NOMO-1 (cell line): ENCODE data around the gene SORL1.
A peak's percentile ranks its signal among the peaks of the same experiment; 100 is the strongest.
"Not testable (repeated sequence)": the region's sequence is repeated elsewhere in the genome, so short reads cannot be mapped to it uniquely, and the experiment has no call there.

Experiments
- DNase-seq, 2 experiments: peaks; one replicate each; lab custom pipeline; 2025; ENCODE audit not compliant: unreplicated experiment in 2 of 2; lab: John Stamatoyannopoulos, UW

Gene SORL1

GRCh38 chr11:121556937-121557336 lies 104.8 kb downstream of the SORL1 start:
- no peak for DNase-seq

DNA sequence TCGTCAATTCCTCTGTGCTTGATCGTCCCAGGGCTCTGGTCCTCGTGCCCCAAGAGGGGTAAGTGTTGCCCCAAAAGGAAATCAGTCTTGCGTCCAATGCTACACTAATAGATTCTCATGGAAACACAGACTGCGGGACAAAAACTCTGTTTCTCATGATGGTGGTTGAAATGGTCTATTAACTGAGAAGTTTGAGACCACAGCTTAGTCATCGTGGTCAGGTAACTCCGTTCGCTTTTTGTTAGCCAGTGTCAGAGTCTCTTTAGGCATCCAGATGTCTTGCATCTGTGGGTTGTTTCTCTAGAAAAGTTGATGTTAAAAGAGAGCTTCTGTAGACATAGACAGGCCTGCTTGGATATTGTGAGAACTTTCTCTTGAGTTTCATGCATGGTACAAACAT lies 105.2 kb downstream of the SORL1 start:
- peak in 1 of 2 experiments; percentile 36 for DNase-seq

DNA sequence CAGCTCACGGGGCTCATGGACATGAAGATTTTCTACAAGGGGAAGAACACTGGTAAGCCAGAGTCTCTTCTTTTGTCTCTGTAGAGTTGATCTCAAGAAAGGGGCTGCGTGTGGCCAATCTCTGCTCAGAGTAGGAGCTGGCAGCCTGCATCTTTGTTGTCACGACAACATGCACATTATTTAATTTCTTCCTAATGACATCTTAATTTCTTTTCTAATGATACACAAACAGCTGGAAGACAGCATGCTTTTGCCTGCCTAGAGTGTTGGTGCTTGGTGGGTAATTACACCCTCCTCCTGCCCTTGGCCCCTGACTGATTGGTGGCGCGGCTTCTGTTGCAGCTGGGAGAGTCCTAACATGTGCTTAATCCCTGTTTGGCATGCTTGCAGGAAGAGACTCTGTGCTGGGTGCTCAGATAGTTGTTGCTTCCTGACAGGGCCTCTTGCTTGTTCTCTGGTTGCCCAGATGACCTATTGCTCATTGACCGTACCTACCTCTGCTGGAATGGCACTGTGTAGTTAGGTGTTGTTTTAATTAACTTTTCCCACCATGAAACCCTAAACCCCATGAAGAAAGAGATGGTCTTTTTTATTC lies 107.6 kb downstream of the SORL1 start:
- no peak for DNase-seq

- no peak for DNase-seq
Measured at GRCh38 chr11:121560236-121560635, 108.1 kb downstream of the SORL1 start.

- DNase-seq: no peak
Measured at GRCh38 chr11:121561240-121561639, 109.1 kb downstream of the SORL1 start.

DNA sequence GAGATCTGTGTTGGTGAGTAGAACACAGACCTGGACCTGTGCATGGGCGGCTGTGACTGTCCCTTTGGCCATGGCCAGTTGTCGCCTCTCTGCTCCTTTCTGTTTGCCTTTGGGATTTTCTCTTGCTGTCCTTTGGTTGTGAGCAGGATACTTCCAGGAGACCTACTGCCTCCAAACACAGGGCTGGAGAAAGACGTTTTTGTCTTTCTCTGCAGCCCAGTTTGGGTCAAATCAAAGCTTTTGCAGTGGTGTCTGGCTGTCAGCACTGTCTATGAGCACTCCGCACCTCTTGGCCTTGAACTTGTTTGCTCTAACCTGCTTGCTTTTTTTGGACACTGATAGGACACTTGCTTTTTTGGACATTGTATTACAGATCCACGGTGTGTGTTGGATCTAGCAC lies 109.6 kb downstream of the SORL1 start:
- DNase-seq: no peak

DNA sequence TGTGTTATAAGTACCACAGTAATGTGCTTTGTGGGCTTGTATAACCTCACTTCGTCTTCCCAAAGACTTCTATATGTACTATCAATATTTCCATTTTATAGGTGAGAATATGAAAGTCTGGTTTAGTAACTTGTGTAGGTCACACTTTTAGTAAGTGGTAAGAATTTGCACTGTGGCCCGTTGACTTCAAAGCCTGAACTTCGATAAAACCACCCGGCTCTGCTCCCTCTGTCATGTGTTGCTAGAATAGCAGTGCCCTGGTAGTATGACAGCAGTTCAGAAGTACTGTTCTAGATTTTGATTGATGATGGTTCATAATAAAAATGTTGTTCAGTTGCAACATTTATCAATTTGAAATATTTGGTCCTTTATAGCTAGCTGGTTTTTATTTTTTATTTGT lies 110.9 kb downstream of the SORL1 start:
- no peak for DNase-seq

DNA sequence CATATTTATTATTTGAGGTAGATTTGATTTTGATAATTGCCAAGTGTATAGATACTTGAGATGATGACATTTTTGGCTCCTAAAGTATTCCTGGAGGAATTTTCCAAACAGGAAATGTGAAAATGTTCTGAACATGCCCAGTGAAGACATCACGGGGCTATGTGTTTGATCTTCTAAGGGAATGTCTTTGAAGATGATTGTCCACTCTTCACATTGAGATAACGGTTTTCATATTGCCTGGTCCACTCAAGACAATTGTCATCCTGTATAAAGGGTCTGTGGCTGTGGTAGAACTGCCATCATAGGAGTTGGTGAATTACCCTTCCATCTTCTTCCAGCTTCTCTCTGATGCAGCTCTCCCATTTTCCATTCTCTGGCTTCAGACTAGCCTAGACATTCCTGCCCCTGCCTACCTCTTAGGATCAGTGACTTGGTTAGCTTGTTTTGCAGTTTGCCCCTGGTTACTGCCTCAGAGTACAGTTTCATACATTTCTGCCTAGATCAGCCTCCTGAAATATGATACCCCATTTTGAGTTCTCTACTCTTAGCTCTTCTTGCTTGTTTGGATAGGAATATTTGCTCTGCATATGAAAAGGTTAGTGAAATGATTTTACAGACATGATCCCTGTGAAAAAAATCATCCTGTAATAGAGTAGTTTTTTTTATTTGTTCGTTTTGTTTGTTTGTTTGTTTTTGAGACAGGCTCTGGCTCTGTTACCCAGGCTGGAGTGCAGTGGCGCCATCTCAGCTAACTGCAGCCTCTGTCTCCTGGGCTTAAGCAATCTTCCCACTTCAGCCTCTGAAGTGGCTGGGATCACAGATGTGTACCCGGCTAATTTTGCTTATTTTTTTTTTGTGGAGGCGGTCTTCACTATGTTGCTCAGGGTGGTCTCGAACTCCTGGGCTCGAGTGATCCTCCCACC lies 112.0 kb downstream of the SORL1 start:
- no peak for DNase-seq

DNA sequence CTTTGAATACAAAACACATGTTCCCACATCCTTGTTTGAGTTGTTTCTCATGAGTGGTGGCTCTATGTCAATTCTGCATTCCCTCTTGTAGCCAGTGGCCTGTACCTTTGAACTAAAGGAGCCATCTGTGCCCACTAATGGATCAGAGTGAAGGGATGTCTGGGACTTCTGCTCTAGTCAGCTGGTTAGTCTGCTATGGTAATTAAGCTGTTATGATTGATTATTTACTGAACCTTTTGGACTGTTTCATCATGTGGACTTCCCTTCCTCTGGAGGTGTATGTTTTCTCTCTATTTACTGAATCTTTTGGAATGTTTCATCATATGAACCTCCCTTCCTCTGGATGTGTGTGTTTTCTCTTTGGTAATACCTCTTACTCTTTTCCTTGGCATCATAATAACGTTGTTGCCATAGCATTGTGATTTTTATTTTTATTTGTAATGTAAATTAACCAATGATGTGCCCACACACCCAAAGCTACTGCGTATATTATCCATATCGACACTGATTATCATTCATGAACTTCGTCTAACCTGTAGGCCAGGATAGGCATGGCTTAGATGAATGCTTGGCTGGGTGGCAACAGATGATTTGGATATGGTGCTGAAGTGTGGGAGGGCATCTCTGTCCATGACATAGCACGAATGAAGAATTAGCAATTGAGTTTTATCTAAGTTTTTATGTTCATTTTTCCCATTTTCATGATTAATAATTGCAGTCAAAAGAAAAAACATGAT lies 113.0 kb downstream of the SORL1 start:
- DNase-seq: no peak

DNA sequence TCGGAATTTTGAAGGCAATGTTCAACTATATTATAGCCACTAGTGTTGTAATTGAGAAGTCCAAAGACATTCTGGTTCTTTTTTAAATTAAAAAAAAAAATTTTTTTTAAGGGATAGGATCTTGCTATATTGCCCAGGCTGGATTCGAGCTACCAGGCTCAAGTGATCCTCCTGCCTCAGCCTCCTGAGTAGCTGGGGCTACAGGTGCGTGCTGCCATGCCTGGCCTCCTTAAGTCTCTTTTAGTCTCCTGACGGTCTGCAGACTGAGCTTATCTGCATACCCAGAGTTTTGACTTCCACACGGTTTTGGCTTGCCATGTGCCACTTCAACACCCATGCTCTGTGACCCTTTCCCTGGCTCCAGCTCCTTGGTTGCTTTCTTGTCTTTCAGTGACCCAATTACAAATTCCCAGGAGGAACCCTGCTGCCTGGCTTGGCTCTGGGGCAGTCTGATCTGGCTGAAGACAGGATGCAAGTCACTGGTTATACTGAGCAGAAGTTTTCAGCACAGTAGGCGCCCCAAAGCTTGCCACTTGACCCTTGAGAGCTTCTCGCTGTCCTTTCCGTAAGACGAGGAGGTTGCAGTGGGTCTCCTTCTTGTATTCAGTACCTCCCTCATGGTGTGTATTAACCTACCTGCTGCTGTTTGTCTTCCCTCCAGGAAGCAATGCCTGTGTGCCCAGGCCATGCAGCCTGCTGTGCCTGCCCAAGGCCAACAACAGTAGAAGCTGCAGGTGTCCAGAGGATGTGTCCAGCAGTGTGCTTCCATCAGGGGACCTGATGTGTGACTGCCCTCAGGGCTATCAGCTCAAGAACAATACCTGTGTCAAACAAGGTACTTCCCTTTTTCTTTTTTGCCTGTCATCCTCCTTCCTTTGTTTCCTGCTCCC lies 114.4 kb downstream of the SORL1 start:
- no peak for DNase-seq

- no peak for DNase-seq
Measured at GRCh38 chr11:121567995-121568394, 115.9 kb downstream of the SORL1 start.

- DNase-seq: not testable (repeated sequence)
Measured at GRCh38 chr11:121569332-121570299, 117.5 kb downstream of the SORL1 start.

- no peak for DNase-seq
Measured at GRCh38 chr11:121570453-121570852, 118.3 kb downstream of the SORL1 start.

DNA sequence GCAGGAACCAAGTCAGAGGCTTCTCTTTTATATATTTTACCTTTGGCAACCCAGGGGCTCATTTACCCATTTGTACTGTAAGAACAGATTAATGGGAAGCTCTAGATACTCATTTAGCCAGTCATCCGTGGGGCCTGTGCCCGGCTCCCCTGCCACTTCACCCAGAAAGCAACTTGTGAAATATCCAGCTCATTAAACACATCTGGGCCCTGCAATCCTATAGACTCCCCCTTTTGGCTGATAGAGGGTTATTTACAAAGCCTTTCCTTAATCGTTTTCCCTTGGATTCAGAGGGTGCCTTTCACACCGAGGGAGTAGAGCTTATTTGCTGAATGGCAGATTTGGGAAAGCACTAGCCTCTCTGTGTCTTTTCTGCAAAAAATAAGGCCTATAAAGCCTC lies 119.4 kb downstream of the SORL1 start:
- DNase-seq: no peak

- DNase-seq: no peak
Measured at GRCh38 chr11:121572571-121573059, 120.5 kb downstream of the SORL1 start.

- DNase-seq: no peak
Measured at GRCh38 chr11:121574801-121575200, 122.7 kb downstream of the SORL1 start.

DNA sequence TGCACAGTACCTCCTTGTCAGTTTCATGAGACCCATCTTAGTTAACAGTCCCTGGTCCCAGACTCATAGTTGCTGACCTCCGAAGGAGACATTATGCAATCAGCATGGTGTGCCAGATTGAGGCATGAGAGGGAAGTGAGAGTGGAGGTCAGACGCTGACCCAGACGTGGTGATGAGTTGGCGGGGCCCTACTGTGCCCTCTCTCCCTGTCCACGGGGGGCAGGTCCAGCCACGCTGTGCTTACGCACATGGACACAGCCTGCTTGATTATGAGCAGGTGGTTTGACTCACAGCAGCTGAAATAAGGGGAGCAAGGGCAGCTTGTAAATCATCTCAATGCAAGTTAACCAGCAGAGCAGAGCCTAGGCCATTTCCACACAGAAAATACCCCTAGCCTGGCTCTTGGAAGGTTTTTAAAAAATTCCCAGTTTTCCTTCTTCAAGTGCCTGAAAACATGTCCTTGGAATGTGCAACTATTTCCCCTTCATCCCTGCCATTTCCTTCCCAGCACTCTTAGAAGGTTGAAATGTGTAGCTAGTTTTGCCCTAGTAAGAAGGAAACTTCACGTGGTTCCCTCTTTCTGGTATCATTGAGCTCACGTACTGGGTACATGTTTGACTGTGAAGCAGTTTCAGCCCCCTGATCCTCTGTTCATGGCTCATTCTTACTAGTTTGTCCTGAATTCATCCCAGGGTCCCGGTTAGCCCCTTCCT lies 123.3 kb downstream of the SORL1 start:
- DNase-seq: peak; percentile 86 to 90

DNA sequence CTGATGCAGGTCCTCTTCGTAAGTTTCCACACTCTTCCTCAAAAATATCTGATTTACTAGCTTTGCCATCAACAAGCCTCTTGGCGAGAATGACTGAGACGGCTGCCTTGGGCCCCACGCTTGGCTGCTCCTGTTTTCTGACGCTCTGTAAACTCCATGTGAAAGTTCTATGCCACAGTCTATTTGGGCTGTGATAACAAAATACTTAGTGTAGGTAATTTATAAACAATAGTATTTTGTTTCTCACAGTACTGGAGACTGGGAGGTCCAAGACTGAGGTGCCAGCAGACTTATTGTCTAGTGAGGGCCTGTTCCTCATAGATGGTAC lies 123.8 kb downstream of the SORL1 start:
- no peak for DNase-seq

- no peak for DNase-seq
Measured at GRCh38 chr11:121576531-121576930, 124.4 kb downstream of the SORL1 start.
